Kidney (tissue), 14 donors: Measurements from ENCODE around the gene GCSH. TPM values are rescaled to one million over a fixed set of nuclear protein-coding genes. Genes with fewer than 3 reads are reported as not detected.

Source experiments
- DNase-seq, 5 donors: peaks; one replicate each; pipeline ENCODE4 v3.0.0-alpha.2; 2013 to 2020
- FAIRE-seq: peaks from 2 replicates; lab custom pipeline; 2012; peaks lifted over from hg19 to GRCh38; lab: Jason Lieb, UNC
- H3K27ac ChIP-seq, 2 donors: one replicate each; pipeline ENCODE4 v1.7.0; 2013; ENCODE audit warnings: low read depth in 2 of 2, low read length in 2 of 2, inconsistent platforms in 1 of 2
- H3K27me3 ChIP-seq: one replicate; pipeline ENCODE4 v1.7.1; 2013; ENCODE audit warnings: low read length, inconsistent platforms; ENCODE audit not compliant: control insufficient read depth, insufficient read depth
- H3K36me3 ChIP-seq, 3 donors: one replicate each; pipeline versions ENCODE4 v1.7.0 to v1.7.1; 2013; ENCODE audit warnings: low read length in 3 of 3, control low read depth in 1 of 3, inconsistent platforms in 1 of 3; ENCODE audit not compliant: insufficient read depth in 3 of 3, control insufficient read depth in 2 of 3
- H3K4me1 ChIP-seq, 3 donors: one replicate each; pipeline versions ENCODE4 v1.7.0 to v1.7.1; 2013; ENCODE audit warnings: low read length in 3 of 3, inconsistent platforms in 1 of 3, low read depth in 1 of 3; ENCODE audit not compliant: control insufficient read depth in 2 of 3, insufficient read depth in 2 of 3
- H3K4me3 ChIP-seq, 3 donors: one replicate each; pipeline versions ENCODE4 v1.7.0 to v1.8.1; 2013; ENCODE audit warnings: low read length in 3 of 3, control low read depth in 1 of 3, inconsistent platforms in 1 of 3
- H3K9ac ChIP-seq, 3 donors: one replicate each; pipeline versions ENCODE4 v1.7.0 to v1.7.1; 2013; ENCODE audit warnings: low read length in 3 of 3, control low read depth in 1 of 3, inconsistent platforms in 1 of 3
- H3K9me3 ChIP-seq, 3 donors: one replicate each; pipeline versions ENCODE4 v1.7.0 to v1.7.1; 2013; ENCODE audit warnings: low read length in 3 of 3, control low read depth in 1 of 3, inconsistent platforms in 1 of 3; ENCODE audit not compliant: control insufficient read depth in 2 of 3, insufficient read depth in 1 of 3
- intact Hi-C: fragments of 100-400 bp; cut with DNase I; formaldehyde crosslinking; loops from one replicate; pipeline ENCODE4 v1.11.1; 2022
- polyA plus RNA-seq: library from polyadenylated mRNA; stranded (reverse); fragments of 350-450 nt; fragmentation: Illumina TruSeq; extraction: RNeasy Lipid Tissue Mini Kit (QIAGEN cat#74804); gene quantifications from one replicate; pipeline ENCODE4 v1.2.3, GENCODE V29; 2014; ENCODE audit warnings: low read depth, low replicate concordance; ENCODE audit not compliant: insufficient read depth
- total RNA-seq: library from RNA; stranded (reverse); fragmentation: NEBNext Ultra II Directional; extraction: Animal tissue kit (Norgen Biotek cat#: 25700); gene quantifications from one replicate; pipeline ENCODE4 v1.2.1, GENCODE V29; 2021
- TF ChIP-seq, protein P1 (sequence below): IDR thresholded peaks from 3 replicates; pipeline ENCODE4 v1.5.1; 2012; ENCODE audit warnings: mild to moderate bottlenecking, moderate library complexity, borderline replicate concordance; ENCODE audit not compliant: insufficient read depth; ENCODE audit errors: extremely low read depth
- donor health status: control.
- donor health status: control.
- donor health status: control.
- donor health status: control.
- donor health status: control.
- donor health status: DM: yes; HTN: yes; CAD: no.
- donor health status: Normal renal cell carcinoma (clear cell type).

The GCSH gene
- total and polyA plus RNA-seq, 2 donors from 2014 or later: 37.9 to 129 TPM

DNA sequence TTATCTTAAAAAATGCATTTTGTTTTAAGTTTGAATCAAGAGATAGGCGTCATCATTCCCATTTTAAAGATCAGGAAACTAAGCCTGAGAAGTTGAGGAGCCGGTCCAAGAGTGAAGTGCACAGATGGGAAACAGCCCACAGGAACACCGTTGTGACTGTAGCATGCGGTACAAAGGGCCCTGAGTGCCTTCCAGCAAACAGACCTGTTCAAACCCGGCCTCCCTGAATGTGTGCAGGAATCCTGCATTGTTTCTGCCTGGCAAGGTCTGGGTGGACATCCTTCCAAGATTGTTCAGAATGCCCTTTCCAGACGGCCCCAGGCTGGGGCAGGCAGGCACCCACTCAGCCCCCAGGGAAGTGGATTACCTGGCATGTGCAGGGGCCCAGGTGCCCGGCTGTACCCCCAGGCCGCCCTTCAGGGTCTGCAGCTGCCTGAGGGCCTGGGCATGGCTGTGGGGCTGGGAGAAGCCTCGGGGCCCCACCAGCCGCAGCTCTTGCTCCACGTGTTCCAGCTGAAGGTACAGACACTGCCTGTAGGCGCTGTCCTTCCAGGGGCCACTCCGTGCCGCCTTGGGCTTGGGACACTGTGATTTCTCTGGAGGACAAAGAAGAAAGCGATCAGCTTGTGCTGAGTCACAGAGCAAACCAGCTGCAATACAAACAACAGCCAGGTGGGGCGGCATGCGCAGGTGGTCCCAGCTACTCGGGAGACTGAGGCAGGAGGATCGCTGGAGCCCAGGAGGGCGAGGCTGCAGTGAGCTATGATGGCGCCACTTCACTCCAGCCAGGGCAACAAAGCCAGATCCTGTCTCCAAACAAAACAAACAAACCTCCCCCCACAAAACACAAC is 45.0 kb upstream of the GCSH start:
- Histone ChIP-seq H3K27ac (no peak overlapping the region), H3K27me3 (no peaks in the 10 kb centered on the region), H3K4me3 (no peak overlapping the region), H3K4me1 (no peaks in the 10 kb centered on the region), H3K9ac (no peak overlapping the region), H3K36me3 (no peaks in the 10 kb centered on the region), H3K9me3 (no peaks in the 10 kb centered on the region)
- intact Hi-C loops: no loop called here
- FAIRE-seq (no peak), DNase-seq (no peak)
- TF ChIP-seq, protein P1, sequence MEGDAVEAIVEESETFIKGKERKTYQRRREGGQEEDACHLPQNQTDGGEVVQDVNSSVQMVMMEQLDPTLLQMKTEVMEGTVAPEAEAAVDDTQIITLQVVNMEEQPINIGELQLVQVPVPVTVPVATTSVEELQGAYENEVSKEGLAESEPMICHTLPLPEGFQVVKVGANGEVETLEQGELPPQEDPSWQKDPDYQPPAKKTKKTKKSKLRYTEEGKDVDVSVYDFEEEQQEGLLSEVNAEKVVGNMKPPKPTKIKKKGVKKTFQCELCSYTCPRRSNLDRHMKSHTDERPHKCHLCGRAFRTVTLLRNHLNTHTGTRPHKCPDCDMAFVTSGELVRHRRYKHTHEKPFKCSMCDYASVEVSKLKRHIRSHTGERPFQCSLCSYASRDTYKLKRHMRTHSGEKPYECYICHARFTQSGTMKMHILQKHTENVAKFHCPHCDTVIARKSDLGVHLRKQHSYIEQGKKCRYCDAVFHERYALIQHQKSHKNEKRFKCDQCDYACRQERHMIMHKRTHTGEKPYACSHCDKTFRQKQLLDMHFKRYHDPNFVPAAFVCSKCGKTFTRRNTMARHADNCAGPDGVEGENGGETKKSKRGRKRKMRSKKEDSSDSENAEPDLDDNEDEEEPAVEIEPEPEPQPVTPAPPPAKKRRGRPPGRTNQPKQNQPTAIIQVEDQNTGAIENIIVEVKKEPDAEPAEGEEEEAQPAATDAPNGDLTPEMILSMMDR: no peak

DNA sequence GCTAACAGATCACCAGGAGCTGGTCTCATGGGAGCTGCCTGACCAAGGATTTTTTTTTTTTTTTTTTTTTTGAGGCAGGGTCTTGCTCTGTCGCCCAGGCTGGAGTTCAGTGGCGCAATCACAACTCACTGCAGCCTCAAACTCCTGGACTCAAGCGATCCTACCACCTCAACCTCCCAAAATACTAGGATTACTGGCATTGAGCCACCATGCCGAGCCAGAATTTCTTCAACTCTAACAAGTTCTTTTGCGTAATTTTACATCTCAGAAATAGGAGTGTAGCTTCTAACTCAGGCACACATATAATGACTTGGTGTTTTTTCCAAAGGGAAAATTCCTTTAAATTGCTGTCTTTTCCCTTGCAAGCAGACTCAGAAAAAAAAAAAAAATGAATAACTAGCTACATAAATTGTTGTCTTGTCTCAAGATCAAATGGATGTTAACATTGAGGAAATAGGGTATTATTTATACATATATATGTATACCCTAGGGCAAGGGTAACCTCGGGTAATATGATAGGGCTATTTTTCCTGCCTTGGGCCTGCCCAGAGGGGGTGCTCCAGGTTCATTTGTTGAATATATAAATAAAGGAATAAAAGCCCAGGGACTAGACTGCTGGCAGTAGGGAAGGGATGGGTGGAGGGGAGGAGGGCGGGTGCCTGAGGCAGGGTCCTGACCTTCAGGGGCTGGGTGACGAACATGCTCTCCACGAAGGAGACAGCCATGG is 42.8 kb upstream of the GCSH start:
- DNase-seq (no peak), FAIRE-seq (no peak)
- intact Hi-C loops: no loop called here
- Histone ChIP-seq H3K27me3 (no peaks in the 10 kb centered on the region), H3K9ac (no peak overlapping the region), H3K9me3 (no peaks in the 10 kb centered on the region), H3K36me3 (no peaks in the 10 kb centered on the region), H3K27ac (no peak overlapping the region), H3K4me1 (no peaks in the 10 kb centered on the region), H3K4me3 (no peak overlapping the region)
- TF ChIP-seq, protein P1: no peak

DNA sequence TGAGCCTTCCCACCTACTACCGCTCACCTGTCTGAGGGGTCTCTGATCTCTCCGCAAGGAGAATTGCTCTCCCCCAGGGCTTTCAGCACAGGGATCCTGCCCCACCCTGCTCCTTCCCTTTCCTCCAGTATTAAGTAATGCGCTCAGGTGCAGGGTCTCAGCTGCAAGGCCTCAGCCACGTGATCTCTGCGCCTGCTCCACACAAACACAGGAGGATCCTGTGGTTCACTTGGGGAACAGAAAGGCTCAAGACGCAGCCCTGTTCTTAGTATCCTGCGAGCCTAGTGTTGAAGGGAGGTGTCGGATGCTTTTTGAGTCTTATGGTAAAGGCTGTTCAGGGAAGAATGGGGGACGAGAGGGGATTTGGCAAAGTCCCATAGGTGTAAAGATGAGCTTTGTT is 41.6 kb upstream of the GCSH start:
- no peak overlapping the region for H3K4me3 ChIP-seq
- no peak overlapping the region for H3K9ac ChIP-seq
- H3K27ac ChIP-seq: no peak overlapping the region
- intact Hi-C loops: no loop called here
- TF ChIP-seq, protein P1: no peak
- no peaks in the 10 kb centered on the region for H3K4me1 ChIP-seq
- H3K36me3 ChIP-seq: no peaks in the 10 kb centered on the region
- DNase-seq: no peak
- no peak for FAIRE-seq
- H3K27me3 ChIP-seq: no peaks in the 10 kb centered on the region
- H3K9me3 ChIP-seq: no peaks in the 10 kb centered on the region
